Measurements from ENCODE around the gene TYMS.
A peak's percentile ranks its signal among the peaks of the same experiment; 100 is the strongest.

TYMS gene

GRCh38 chr18:658947-659533 lies 1.6 kb downstream of the TYMS start:
- peak overlapping the region; percentile 49 for H3K4me2 ChIP-seq (ENCODE audit: low read length, poor library complexity, severe bottlenecking)
- peak overlapping the region in 1 of 2 experiments; percentile 4 for H3K18ac ChIP-seq (ENCODE audit: low read depth in 1 of 2, low read length in 2 of 2)
- peak overlapping the region; percentile 91 for H3K9ac ChIP-seq (ENCODE audit: low read length)
- H3K36me3 ChIP-seq (ENCODE audit: control insufficient read depth in 1 of 2, insufficient read depth in 2 of 2, low read depth in 1 of 2, low read length in 2 of 2), result peaks cover 13 to 14% of the 10 kb centered on the region in 2 experiments
- no peak overlapping the region for H4K91ac ChIP-seq (ENCODE audit: low read length)
- no peak overlapping the region for H3K27ac ChIP-seq (ENCODE audit: low read length, poor library complexity, severe bottlenecking)
- H4K8ac ChIP-seq (ENCODE audit: low read length), result no peak overlapping the region
- H2BK120ac ChIP-seq (ENCODE audit: low read depth, low read length), result no peak overlapping the region
- no peaks in the 10 kb centered on the region for H3K9me3 ChIP-seq (ENCODE audit: control insufficient read depth, low read length)
- H2BK15ac ChIP-seq (ENCODE audit: low read depth, poor library complexity, severe bottlenecking), result no peak overlapping the region
- no peak overlapping the region for H3K23ac ChIP-seq (ENCODE audit: low read length in 2 of 2)
- peaks cover 6% of the 10 kb centered on the region for H3K4me1 ChIP-seq (ENCODE audit: control insufficient read depth, insufficient read depth, low read depth, low read length)
- WGBS, result 86% methylated on average over 10 of the region's 10 CpGs
- no peak overlapping the region for H2AK5ac ChIP-seq (ENCODE audit: low read length, severe bottlenecking)
- peaks cover 29% of the 10 kb centered on the region for H3K79me1 ChIP-seq (replicated peaks; ENCODE audit: low read length, poor library complexity, severe bottlenecking)
- peak overlapping the region; percentile 92 to 93 for H3K4me3 ChIP-seq (ENCODE audit: insufficient read depth in 1 of 2, low read depth in 1 of 2, low read length in 2 of 2)
- no peak for DNase-seq
- no peaks in the 10 kb centered on the region for H3K27me3 ChIP-seq (ENCODE audit: control insufficient read depth in 1 of 2, insufficient read depth in 1 of 2, low read length in 2 of 2)
- H3K14ac ChIP-seq (ENCODE audit: low read length in 2 of 2), result no peak overlapping the region
- H2BK12ac ChIP-seq (ENCODE audit: low read length in 2 of 2), result no peak overlapping the region
- H3K4ac ChIP-seq (ENCODE audit: low read depth in 1 of 2, low read length in 2 of 2), result no peak overlapping the region
- H2AFZ ChIP-seq (ENCODE audit: low read depth, low read length), result no peak overlapping the region
- no peak overlapping the region for H2BK5ac ChIP-seq (ENCODE audit: low read depth, low read length, poor library complexity, severe bottlenecking)

GRCh38 chr18:659597-659996 lies 2.1 kb downstream of the TYMS start:
- Histone ChIP-seq H3K4me1 (ENCODE audit: control insufficient read depth, insufficient read depth, low read depth, low read length) (peaks cover 6% of the 10 kb centered on the region), H3K4ac (ENCODE audit: low read depth in 1 of 2, low read length in 2 of 2) (no peak overlapping the region), H2BK15ac (ENCODE audit: low read depth, poor library complexity, severe bottlenecking) (no peak overlapping the region), H3K9me3 (ENCODE audit: control insufficient read depth, low read length) (no peaks in the 10 kb centered on the region), H2AK5ac (ENCODE audit: low read length, severe bottlenecking) (no peak overlapping the region), H3K23ac (ENCODE audit: low read length in 2 of 2) (no peak overlapping the region), H4K91ac (ENCODE audit: low read length) (no peak overlapping the region), H3K36me3 (ENCODE audit: control insufficient read depth in 1 of 2, insufficient read depth in 2 of 2, low read depth in 1 of 2, low read length in 2 of 2) (peaks cover 13 to 14% of the 10 kb centered on the region in 2 experiments), H3K18ac (ENCODE audit: low read depth in 1 of 2, low read length in 2 of 2) (no peak overlapping the region), H3K4me2 (ENCODE audit: low read length, poor library complexity, severe bottlenecking) (no peak overlapping the region), H3K4me3 (ENCODE audit: insufficient read depth in 1 of 2, low read depth in 1 of 2, low read length in 2 of 2) (no peak overlapping the region), H2BK5ac (ENCODE audit: low read depth, low read length, poor library complexity, severe bottlenecking) (no peak overlapping the region), H3K9ac (ENCODE audit: low read length) (no peak overlapping the region), H4K8ac (ENCODE audit: low read length) (no peak overlapping the region), H2BK120ac (ENCODE audit: low read depth, low read length) (no peak overlapping the region), H3K27ac (ENCODE audit: low read length, poor library complexity, severe bottlenecking) (no peak overlapping the region), H3K79me1 (replicated peaks; ENCODE audit: low read length, poor library complexity, severe bottlenecking) (peaks cover 26% of the 10 kb centered on the region), H2AFZ (ENCODE audit: low read depth, low read length) (no peak overlapping the region), H3K27me3 (ENCODE audit: control insufficient read depth in 1 of 2, insufficient read depth in 1 of 2, low read length in 2 of 2) (no peaks in the 10 kb centered on the region), H3K14ac (ENCODE audit: low read length in 2 of 2) (no peak overlapping the region), H2BK12ac (ENCODE audit: low read length in 2 of 2) (no peak overlapping the region)
- WGBS, result 97% methylated on average over 6 of the region's 6 CpGs
- no peak for DNase-seq

GRCh38 chr18:662197-662596 lies 4.7 kb downstream of the TYMS start:
- no peak for DNase-seq
- Histone ChIP-seq H3K79me1 (replicated peaks; ENCODE audit: low read length, poor library complexity, severe bottlenecking) (peaks cover 16% of the 10 kb centered on the region), H2BK5ac (ENCODE audit: low read depth, low read length, poor library complexity, severe bottlenecking) (no peak overlapping the region), H2AFZ (ENCODE audit: low read depth, low read length) (no peak overlapping the region), H3K36me3 (ENCODE audit: control insufficient read depth in 1 of 2, insufficient read depth in 2 of 2, low read depth in 1 of 2, low read length in 2 of 2) (peaks cover 18 to 23% of the 10 kb centered on the region in 2 experiments), H3K4me1 (ENCODE audit: control insufficient read depth, insufficient read depth, low read depth, low read length) (peaks cover 6% of the 10 kb centered on the region), H3K14ac (ENCODE audit: low read length in 2 of 2) (no peak overlapping the region), H2BK12ac (ENCODE audit: low read length in 2 of 2) (no peak overlapping the region), H3K18ac (ENCODE audit: low read depth in 1 of 2, low read length in 2 of 2) (no peak overlapping the region), H3K4me3 (ENCODE audit: insufficient read depth in 1 of 2, low read depth in 1 of 2, low read length in 2 of 2) (no peak overlapping the region), H3K27ac (ENCODE audit: low read length, poor library complexity, severe bottlenecking) (no peak overlapping the region), H3K9me3 (ENCODE audit: control insufficient read depth, low read length) (peaks cover 7% of the 10 kb centered on the region), H2BK120ac (ENCODE audit: low read depth, low read length) (no peak overlapping the region), H2AK5ac (ENCODE audit: low read length, severe bottlenecking) (no peak overlapping the region), H2BK15ac (ENCODE audit: low read depth, poor library complexity, severe bottlenecking) (no peak overlapping the region), H4K8ac (ENCODE audit: low read length) (no peak overlapping the region), H3K23ac (ENCODE audit: low read length in 2 of 2) (no peak overlapping the region), H4K91ac (ENCODE audit: low read length) (no peak overlapping the region), H3K4me2 (ENCODE audit: low read length, poor library complexity, severe bottlenecking) (no peak overlapping the region), H3K9ac (ENCODE audit: low read length) (no peak overlapping the region), H3K4ac (ENCODE audit: low read depth in 1 of 2, low read length in 2 of 2) (no peak overlapping the region), H3K27me3 (ENCODE audit: control insufficient read depth in 1 of 2, insufficient read depth in 1 of 2, low read length in 2 of 2) (no peaks in the 10 kb centered on the region)
- WGBS, result 99% methylated on average over 2 of the region's 4 CpGs

- H4K91ac ChIP-seq (ENCODE audit: low read length), result no peak overlapping the region
- H2BK12ac ChIP-seq (ENCODE audit: low read length in 2 of 2), result no peak overlapping the region
- H3K9me3 ChIP-seq (ENCODE audit: control insufficient read depth, low read length), result peaks cover 10% of the 10 kb centered on the region
- no peak overlapping the region for H2BK5ac ChIP-seq (ENCODE audit: low read depth, low read length, poor library complexity, severe bottlenecking)
- DNase-seq, result no peak
- 99% methylated on average over 8 of the region's 8 CpGs for WGBS
- peaks cover 6% of the 10 kb centered on the region for H3K79me1 ChIP-seq (replicated peaks; ENCODE audit: low read length, poor library complexity, severe bottlenecking)
- H3K27me3 ChIP-seq (ENCODE audit: control insufficient read depth in 1 of 2, insufficient read depth in 1 of 2, low read length in 2 of 2), result no peaks in the 10 kb centered on the region
- no peak overlapping the region for H2BK120ac ChIP-seq (ENCODE audit: low read depth, low read length)
- H3K27ac ChIP-seq (ENCODE audit: low read length, poor library complexity, severe bottlenecking), result no peak overlapping the region
- no peak overlapping the region for H3K4me2 ChIP-seq (ENCODE audit: low read length, poor library complexity, severe bottlenecking)
- no peak overlapping the region for H3K4ac ChIP-seq (ENCODE audit: low read depth in 1 of 2, low read length in 2 of 2)
- no peak overlapping the region for H2AFZ ChIP-seq (ENCODE audit: low read depth, low read length)
- no peak overlapping the region for H3K18ac ChIP-seq (ENCODE audit: low read depth in 1 of 2, low read length in 2 of 2)
- no peak overlapping the region for H3K4me3 ChIP-seq (ENCODE audit: insufficient read depth in 1 of 2, low read depth in 1 of 2, low read length in 2 of 2)
- no peaks in the 10 kb centered on the region for H3K4me1 ChIP-seq (ENCODE audit: control insufficient read depth, insufficient read depth, low read depth, low read length)
- no peak overlapping the region for H3K9ac ChIP-seq (ENCODE audit: low read length)
- H3K14ac ChIP-seq (ENCODE audit: low read length in 2 of 2), result no peak overlapping the region
- H4K8ac ChIP-seq (ENCODE audit: low read length), result no peak overlapping the region
- H3K23ac ChIP-seq (ENCODE audit: low read length in 2 of 2), result no peak overlapping the region
- peaks cover 36 to 53% of the 10 kb centered on the region in 2 experiments for H3K36me3 ChIP-seq (ENCODE audit: control insufficient read depth in 1 of 2, insufficient read depth in 2 of 2, low read depth in 1 of 2, low read length in 2 of 2)
- H2BK15ac ChIP-seq (ENCODE audit: low read depth, poor library complexity, severe bottlenecking), result no peak overlapping the region
- H2AK5ac ChIP-seq (ENCODE audit: low read length, severe bottlenecking), result no peak overlapping the region
Observed at GRCh38 chr18:666177-666576, 8.7 kb downstream of the TYMS start.
